Activated CD8-positive, alpha-beta T cell treated with anti-CD3 and anti-CD28 coated beads for 36 hours (primary cell): Measurements from ENCODE around the gene NET1. TPM values are rescaled to one million over a fixed set of nuclear protein-coding genes. Genes with fewer than 3 reads are reported as not detected.
"Not testable (repeated sequence)": the region's sequence is repeated elsewhere in the genome, so short reads cannot be mapped to it uniquely, and the experiment has no call there.

Experiments
- ATAC-seq: fragments of 200-7000 bp; cut with Tn5 transposase; one replicate; pipeline ENCODE4 v1.10.0; 2021; ENCODE audit warnings: mild to moderate bottlenecking, moderate library complexity
- CTCF ChIA-PET: fragments of 350-600 bp; sonication (Branson Sonifier 250); formaldehyde crosslinking; loops from one replicate; lab custom pipeline; 2021; ENCODE audit warnings: antibody characterized with exemption; lab: Charles Lee
- POLR2A ChIA-PET: fragments of 350-600 bp; sonication (Branson Sonifier 250); formaldehyde crosslinking; loops from one replicate; lab custom pipeline; 2021; ENCODE audit warnings: antibody characterized with exemption; lab: Charles Lee
- DNase-seq: peaks from one replicate; pipeline ENCODE4 v3.0.0-alpha.2; 2020
- H3K27ac Mint-ChIP-seq: one replicate; pipeline ENCODE4 v1.8.0; 2021; ENCODE audit warnings: mild to moderate bottlenecking, mixed read lengths
- H3K27me3 Mint-ChIP-seq: one replicate; pipeline ENCODE4 v1.8.0; 2021; ENCODE audit warnings: mixed read lengths
- H3K36me3 Mint-ChIP-seq: one replicate; pipeline ENCODE4 v1.8.0; 2021; ENCODE audit warnings: low read depth, mixed read lengths
- H3K4me1 Mint-ChIP-seq: one replicate; pipeline ENCODE4 v1.8.0; 2021; ENCODE audit warnings: low read depth, mixed read lengths
- H3K4me3 Mint-ChIP-seq: one replicate; pipeline ENCODE4 v1.8.0; 2021; ENCODE audit warnings: mild to moderate bottlenecking, moderate library complexity, mixed read lengths
- H3K9me3 Mint-ChIP-seq: one replicate; pipeline ENCODE4 v1.8.0; 2021; ENCODE audit warnings: mixed read lengths
- intact Hi-C: fragments of 100-400 bp; cut with micrococcal nuclease; formaldehyde crosslinking; loops from one replicate; pipeline ENCODE4 v1.10.0; 2022
- total RNA-seq, 2 experiments: library from RNA; stranded (reverse); gene quantifications; one replicate each; pipeline ENCODE4 v1.2.3, GENCODE V29; 2021
- TF ChIP-seq, protein P1 (sequence below): fragments of 200-600 bp; IDR thresholded peaks from one replicate; pipeline ENCODE4 v1.8.0; 2022; ENCODE audit warnings: antibody characterized with exemption, mild to moderate bottlenecking

NET1 gene
- total RNA-seq, 2 experiments from 2014 or later: 20.5 to 21.6 TPM

DNA sequence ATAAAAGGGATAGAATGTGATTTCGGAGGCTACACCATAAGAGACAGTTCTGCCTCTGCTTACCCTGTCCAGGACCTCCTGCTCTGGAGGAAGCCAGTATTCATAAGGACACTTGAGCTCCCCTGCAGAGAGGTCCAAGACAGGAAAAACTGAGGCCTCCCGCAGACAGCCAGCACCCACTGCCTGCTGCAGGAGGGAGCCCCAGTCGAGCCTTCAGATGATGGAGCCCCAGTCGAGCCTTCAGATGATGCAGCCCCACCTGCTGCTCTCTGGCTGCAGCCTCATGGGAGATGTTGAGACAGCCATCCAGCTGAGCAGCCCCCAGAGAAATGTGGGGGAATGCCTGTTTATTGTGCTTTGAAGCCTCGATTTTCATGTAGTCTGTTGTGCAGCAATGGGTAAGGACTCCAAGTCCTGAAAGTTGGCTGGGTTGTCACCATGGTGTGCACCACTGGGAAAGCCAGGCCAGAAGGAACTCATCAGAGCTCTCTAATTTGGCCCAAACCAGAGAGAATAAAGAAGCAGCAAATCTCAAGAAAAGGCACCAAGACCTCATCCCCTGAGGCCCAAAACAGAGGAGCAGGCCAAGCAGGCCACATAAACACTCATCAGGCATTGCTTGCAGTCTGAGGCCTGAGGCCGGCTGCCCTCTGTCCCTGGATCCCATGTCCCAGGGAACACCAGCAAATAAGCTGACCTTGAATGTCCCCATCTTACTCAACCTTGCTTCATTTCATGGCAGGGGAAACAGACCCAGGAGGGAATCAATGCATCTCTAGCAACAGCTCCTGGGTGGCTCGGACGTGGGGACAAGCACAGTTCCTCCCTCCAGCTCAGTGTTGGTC is 56.1 kb downstream of the NET1 start:
- Mint-ChIP-seq H3K27me3 (peaks cover 2% of the 10 kb centered on the region), H3K36me3 (no peaks in the 10 kb centered on the region)
- no peak for DNase-seq

DNA sequence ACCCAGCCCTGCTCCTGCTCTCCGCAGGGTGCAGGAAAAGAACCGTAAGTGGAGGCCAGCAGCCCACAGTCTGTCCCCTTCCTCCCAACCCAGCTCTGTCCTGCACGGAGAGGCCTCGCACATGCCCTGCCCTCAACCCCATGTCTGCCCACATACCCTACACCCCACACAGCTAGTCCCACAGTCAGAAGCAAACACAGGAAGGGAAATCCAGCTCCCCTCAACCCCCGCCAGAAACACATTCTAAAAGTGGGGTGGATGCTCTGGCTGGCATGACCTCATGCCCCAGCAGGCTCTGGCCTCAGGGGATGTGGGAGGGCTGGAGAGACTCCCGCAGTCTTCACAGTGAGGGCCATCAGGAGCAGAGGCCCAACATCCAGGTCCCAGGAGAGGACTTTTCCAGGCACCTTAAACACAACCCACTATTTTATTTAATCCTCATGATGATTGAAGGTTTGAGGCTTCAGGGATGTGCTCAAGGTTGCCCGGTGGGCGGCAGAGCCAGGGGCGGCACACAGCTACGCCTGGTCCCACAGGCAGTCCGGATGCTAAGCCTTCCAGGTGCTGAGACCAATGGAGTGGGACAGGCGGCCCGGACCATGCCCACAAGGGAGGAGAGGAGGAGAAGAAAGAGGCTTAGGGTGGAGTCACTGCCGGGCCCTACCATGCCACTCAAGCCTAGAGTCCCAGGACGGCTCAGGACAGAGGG is 57.1 kb downstream of the NET1 start:
- TF ChIP-seq, protein P1, sequence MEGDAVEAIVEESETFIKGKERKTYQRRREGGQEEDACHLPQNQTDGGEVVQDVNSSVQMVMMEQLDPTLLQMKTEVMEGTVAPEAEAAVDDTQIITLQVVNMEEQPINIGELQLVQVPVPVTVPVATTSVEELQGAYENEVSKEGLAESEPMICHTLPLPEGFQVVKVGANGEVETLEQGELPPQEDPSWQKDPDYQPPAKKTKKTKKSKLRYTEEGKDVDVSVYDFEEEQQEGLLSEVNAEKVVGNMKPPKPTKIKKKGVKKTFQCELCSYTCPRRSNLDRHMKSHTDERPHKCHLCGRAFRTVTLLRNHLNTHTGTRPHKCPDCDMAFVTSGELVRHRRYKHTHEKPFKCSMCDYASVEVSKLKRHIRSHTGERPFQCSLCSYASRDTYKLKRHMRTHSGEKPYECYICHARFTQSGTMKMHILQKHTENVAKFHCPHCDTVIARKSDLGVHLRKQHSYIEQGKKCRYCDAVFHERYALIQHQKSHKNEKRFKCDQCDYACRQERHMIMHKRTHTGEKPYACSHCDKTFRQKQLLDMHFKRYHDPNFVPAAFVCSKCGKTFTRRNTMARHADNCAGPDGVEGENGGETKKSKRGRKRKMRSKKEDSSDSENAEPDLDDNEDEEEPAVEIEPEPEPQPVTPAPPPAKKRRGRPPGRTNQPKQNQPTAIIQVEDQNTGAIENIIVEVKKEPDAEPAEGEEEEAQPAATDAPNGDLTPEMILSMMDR: no peak
- Mint-ChIP-seq H3K9me3 (no peaks in the 10 kb centered on the region), H3K27me3 (no peaks in the 10 kb centered on the region), H3K36me3 (no peaks in the 10 kb centered on the region), H3K27ac (no peak overlapping the region), H3K4me1 (no peaks in the 10 kb centered on the region), H3K4me3 (no peak overlapping the region)
- no peak for ATAC-seq
- intact Hi-C loops: no loop called here
- ChIA-PET POLR2A (no interaction called here), CTCF (interaction anchor here (3.8 kb wide), 1 partner anchor 154 kb away, joined by 12 read pairs; no protein-coding TSS in a partner anchor)
- DNase-seq: no peak

More for the DNA sequence above, 56.1 kb downstream of the NET1 start:
- ChIA-PET CTCF (interaction anchor here (3.8 kb wide), 1 partner anchor 155 kb away, joined by 12 read pairs; no protein-coding TSS in a partner anchor), POLR2A (interaction anchor here (0.6 kb wide), 1 partner anchor 17 kb away, joined by 3 read pairs; no protein-coding TSS in a partner anchor)
- no peak for ATAC-seq
- TF ChIP-seq, protein P1: no peak
- intact Hi-C loops: no loop called here
- H3K9me3 Mint-ChIP-seq: no peaks in the 10 kb centered on the region
- H3K4me3 Mint-ChIP-seq: no peak overlapping the region
- no peaks in the 10 kb centered on the region for H3K4me1 Mint-ChIP-seq
- H3K27ac Mint-ChIP-seq: no peak overlapping the region

DNA sequence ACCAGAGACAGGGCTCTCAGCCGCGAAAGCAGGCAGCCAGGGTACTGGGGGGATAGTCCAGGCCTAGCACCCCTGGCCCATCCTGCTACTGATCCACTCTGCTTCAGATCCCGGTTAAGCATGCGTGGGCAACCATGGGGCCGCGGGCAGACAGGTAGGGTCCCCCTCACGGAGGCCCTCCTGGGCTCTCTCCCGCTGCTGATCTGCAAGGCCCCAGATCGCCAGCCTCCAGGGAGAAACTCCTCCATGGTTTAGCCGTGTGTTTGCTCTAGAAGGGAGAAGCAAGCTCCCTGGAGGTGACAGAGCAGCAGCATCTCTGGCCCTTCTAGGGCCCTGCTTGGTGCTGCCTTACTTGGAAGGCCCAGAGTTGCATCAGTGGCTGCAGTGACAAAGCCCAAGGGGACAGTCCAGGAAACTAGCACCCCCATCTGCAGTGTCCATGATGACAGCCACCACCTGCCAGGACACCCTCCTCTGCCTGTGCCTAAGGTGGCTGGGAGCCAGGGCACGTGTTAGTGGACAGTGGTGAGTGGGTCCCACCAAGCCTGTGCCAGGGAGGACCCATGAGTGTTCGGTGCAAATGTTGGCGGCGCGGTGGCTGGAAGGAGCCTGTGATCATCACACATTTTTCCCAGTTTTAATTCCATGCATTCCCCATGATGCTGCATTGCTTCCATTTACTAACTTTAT is 57.9 kb downstream of the NET1 start:
- Mint-ChIP-seq H3K27me3 (no peaks in the 10 kb centered on the region), H3K27ac (no peak overlapping the region), H3K36me3 (no peaks in the 10 kb centered on the region), H3K9me3 (no peaks in the 10 kb centered on the region), H3K4me1 (no peaks in the 10 kb centered on the region), H3K4me3 (no peak overlapping the region)
- CTCF ChIA-PET: interaction anchor here (3.8 kb wide), 1 partner anchor 153 kb away, joined by 12 read pairs; no protein-coding TSS in a partner anchor
- TF ChIP-seq, protein P1: no peak
- no peak for DNase-seq
- intact Hi-C loops: no loop called here
- ATAC-seq: no peak
- POLR2A ChIA-PET: no interaction called here

DNA sequence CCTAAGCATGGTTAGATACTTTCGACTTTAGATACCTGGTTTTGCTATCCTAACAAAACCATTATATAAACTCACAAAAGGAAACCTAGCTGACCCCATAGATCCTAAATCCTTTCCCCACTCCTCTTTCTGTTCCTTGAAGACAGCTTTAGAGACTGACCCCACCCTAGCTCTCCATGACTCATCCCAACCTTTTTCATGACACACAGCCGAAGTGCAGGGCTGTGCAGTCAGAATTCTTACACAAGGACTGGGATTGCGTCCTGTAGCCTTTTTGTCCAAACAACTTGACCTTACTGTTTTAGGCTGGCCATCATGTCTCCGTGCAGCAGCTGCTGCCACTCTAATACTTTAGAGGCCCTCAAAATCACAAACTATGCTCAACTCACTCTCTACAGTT is 62.3 kb downstream of the NET1 start:
- H3K36me3 Mint-ChIP-seq, H3K4me1 Mint-ChIP-seq, CTCF ChIA-PET, H3K4me3 Mint-ChIP-seq, H3K9me3 Mint-ChIP-seq, ATAC-seq, POLR2A ChIA-PET, H3K27ac Mint-ChIP-seq, H3K27me3 Mint-ChIP-seq, DNase-seq, intact Hi-C loops: not testable (repeated sequence)

DNA sequence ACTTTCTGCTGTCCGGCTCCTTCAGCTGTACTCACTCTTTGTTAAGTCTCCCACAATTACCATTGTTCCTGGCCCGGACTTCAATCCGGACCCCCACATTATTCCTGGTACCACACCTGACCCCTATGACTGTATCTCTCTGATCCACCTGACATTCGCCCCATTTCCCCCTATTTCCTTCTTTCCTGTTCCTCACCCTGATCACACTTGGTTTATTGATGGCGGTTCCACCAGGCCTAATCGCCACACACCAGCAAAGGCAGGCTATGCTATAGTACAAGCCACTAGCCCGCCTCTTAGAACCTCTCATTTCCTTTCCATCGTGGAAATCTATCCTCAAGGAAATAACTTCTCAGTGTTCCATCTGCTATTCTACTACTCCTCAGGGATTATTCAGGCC is 62.7 kb downstream of the NET1 start:
- H3K36me3 Mint-ChIP-seq, DNase-seq, POLR2A ChIA-PET, H3K4me1 Mint-ChIP-seq, H3K27me3 Mint-ChIP-seq, intact Hi-C loops, H3K9me3 Mint-ChIP-seq, H3K4me3 Mint-ChIP-seq, H3K27ac Mint-ChIP-seq, ATAC-seq, CTCF ChIA-PET: not testable (repeated sequence)

DNA sequence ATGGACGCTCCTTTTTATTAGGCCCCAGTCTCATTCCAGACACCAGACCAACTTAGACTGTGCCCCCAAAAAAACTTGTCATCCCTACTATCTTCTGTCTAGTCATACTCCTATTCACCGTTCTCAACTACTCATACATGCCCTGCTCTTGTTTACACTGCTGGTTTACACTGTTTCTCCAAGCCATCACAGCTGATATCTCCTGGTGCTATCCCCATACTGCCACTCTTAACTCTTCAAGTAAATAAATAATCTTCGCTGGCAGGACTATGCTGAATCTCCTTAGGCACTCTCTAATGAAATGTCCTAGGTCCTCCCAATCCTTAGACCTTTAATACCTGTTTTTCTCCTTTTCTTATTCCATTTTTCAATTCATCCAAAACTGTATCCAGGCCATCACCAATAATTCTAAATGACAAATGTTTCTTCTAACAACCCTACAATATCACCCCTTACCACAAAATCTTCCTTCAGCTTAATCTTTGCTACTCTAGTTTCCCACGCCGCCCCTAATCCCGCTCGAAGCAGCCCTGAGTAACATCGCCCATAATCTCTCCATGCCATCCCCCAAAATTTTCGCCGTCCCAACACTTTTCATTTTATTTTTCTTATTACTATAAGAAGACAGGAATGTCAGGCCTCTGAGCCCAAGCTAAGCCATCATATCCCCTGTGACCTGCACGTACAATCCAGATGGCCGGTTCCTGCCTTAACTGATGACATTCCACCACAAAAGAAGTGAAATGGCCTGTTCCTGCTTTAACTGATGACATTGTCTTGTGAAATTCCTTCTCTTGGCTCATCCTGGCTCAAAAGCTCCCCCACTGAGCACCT is 63.8 kb downstream of the NET1 start:
- CTCF ChIA-PET: not testable (repeated sequence)

More for the DNA sequence above, 63.8 kb downstream of the NET1 start:
- POLR2A ChIA-PET, H3K4me1 Mint-ChIP-seq, H3K4me3 Mint-ChIP-seq, H3K36me3 Mint-ChIP-seq, ATAC-seq, DNase-seq, H3K27ac Mint-ChIP-seq, H3K9me3 Mint-ChIP-seq, intact Hi-C loops, H3K27me3 Mint-ChIP-seq: not testable (repeated sequence)
